NB4 (cell line): ENCODE measurements around the gene MYOF.

Source experiments
- DNase-seq: peaks from one replicate; pipeline ENCODE4 v3.0.0; 2010; ENCODE audit warnings: low read depth
- H3K4me3 ChIP-seq: one replicate; pipeline ENCODE4 v1.5.1; 2011; ENCODE audit warnings: mild to moderate bottlenecking, low read depth, low read length, moderate library complexity
- CTCF ChIP-seq: IDR thresholded peaks from one replicate; pipeline ENCODE4 v1.5.1; 2012; ENCODE audit warnings: low read depth, low read length
- MAX ChIP-seq: IDR thresholded peaks from 2 replicates; pipeline ENCODE4 v1.6.1; 2011; ENCODE audit warnings: low read depth, low read length
- MYC ChIP-seq: IDR thresholded peaks from 2 replicates; pipeline ENCODE4 v1.6.1; 2011; ENCODE audit warnings: low read depth, low read length
- POLR2A ChIP-seq: IDR thresholded peaks from 2 replicates; pipeline ENCODE4 v1.6.1; 2011; ENCODE audit warnings: mild to moderate bottlenecking; ENCODE audit not compliant: insufficient read length; ENCODE audit errors: extremely low read depth

The MYOF gene

GRCh38 chr10:93437946-93438612, 44.1 kb downstream of the MYOF start:
- DNase-seq: no peak
- no peak overlapping the region for H3K4me3 ChIP-seq
- no peak for TF ChIP-seq MAX
- TF ChIP-seq POLR2A: no peak
- TF ChIP-seq MYC: no peak
- TF ChIP-seq CTCF: no peak

- TF ChIP-seq MYC: peak; percentile 51; the same call in 1 of the 2 replicates
- TF ChIP-seq MAX: peak; percentile 84
- peak; percentile 29 for TF ChIP-seq POLR2A
- TF ChIP-seq CTCF: no peak
- peak; percentile 87 for DNase-seq
- peak overlapping the region; percentile 14 for H3K4me3 ChIP-seq
Measured at GRCh38 chr10:93437086-93437945, 44.8 kb downstream of the MYOF start.

- peak; percentile 45 for DNase-seq
- H3K4me3 ChIP-seq: peak overlapping the region; percentile 14
- TF ChIP-seq CTCF (no peak), MYC (no peak), POLR2A (no peak), MAX (no peak)
Measured at GRCh38 chr10:93436591-93437085, 45.5 kb downstream of the MYOF start.

- DNase-seq: peak; percentile 95
- H3K4me3 ChIP-seq: no peak overlapping the region
- peak; percentile 84 for TF ChIP-seq MAX
- no peak for TF ChIP-seq CTCF
- peak; percentile 68 for TF ChIP-seq MYC
- TF ChIP-seq POLR2A: peak; percentile 40
Measured at GRCh38 chr10:93435621-93436397, 46.3 kb downstream of the MYOF start.

GRCh38 chr10:93434991-93435491, 47.1 kb downstream of the MYOF start:
- TF ChIP-seq CTCF (no peak), POLR2A (no peak)
- no peak for DNase-seq

More at GRCh38 chr10:93434991-93435491, 47.1 kb downstream of the MYOF start:
- no peak overlapping the region for H3K4me3 ChIP-seq
